ENCODE results near the gene IMPDH2.

DNA sequence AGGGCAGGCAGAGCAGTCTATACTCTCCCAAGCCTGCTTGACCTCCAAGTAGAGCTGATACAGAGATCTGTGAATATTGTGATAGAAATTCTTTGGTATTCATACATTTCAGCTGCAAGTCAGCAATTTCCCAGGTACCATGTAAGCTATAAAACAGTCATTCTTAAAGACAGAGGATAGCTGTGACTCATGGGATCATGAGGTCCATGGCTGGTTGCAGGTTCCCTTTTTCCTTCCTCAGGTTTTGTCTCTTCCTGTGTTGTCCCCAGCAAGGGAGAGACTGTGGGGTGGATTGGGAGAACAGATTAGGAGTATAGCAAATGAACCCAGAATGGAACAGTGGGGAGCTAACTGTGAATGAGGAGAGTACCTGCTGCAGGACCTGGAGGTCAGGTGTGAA lies 44.5 kb downstream of the IMPDH2 start:
- TF ChIP-seq POLR2AphosphoS5 (IDR thresholded peaks at IDR 0.05; ENCODE audit: low read depth, low read length) (no peak), POLR2A (IDR thresholded peaks at IDR 0.05; ENCODE audit: low read depth, low read length) (no peak)

Measured in GM12891 (cell line).